ENCODE data around the gene PSMG1.

Gene PSMG1

DNA sequence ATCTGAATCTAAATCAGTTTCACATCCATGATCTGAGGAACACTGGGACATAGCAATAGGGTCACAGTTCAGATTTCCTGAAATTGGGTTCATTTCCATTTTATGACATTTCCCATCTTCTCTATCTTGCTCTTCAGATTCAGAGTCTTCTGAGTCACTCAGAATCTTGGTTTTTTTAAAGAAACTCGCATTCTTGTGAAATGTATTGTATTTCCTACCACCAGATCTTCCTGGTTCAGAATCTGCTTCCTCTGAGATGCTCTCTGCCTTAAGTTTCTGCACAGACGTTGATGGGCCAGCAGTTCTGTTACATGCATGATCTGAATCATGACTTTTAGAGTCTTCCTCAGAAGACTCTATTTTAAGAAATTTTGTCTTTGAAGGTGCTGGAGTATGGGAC lies 15.5 kb upstream of the PSMG1 start:
- no peak overlapping the region for H3K4me3 Mint-ChIP-seq
- peaks cover 22% of the 10 kb centered on the region for H3K4me1 Mint-ChIP-seq (ENCODE audit: low read depth)
- no peaks in the 10 kb centered on the region for H3K27me3 Mint-ChIP-seq (ENCODE audit: low read depth)
- no peaks in the 10 kb centered on the region for H3K9me3 Mint-ChIP-seq
- H3K27ac Mint-ChIP-seq, result no peak overlapping the region
- peaks cover 51% of the 10 kb centered on the region for H3K36me3 Mint-ChIP-seq (ENCODE audit: low read depth)

DNA sequence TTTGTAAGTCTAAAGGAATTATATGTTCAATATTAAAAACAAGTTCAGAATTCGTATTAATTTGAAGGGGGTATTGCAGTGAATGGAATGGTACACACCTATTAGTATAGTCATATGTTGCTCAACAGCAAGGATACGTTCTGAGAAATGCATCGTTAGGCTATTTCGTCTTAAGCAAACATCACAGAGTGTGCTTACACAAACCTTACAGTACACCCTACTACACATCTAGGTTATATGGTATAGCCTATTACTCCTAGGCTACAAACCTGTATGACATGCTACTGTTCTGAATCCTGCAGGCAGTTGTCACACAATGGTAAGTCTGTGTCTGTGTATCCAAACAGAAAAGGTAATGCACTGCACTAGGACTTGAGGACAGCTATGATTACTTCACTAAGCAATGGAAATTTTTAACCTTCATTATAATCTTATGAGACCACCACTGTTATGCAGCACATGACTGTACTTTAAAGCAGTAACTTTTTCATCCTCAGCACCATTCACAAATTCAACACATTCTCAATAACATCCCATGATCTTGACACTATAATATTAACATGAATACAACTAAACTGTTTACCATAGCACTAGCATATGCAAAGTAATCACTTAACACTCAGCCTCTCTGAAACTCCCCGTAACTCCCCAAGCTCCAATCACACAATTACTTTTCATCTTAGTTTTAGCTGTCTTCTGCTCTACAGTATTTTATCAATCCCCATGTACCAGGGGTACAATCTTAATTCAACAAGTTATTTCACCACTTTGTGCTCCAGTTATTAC lies 14.4 kb upstream of the PSMG1 start:
- Mint-ChIP-seq H3K9me3 (no peaks in the 10 kb centered on the region), H3K27ac (no peak overlapping the region), H3K4me1 (ENCODE audit: low read depth) (peaks cover 22% of the 10 kb centered on the region), H3K27me3 (ENCODE audit: low read depth) (no peaks in the 10 kb centered on the region), H3K4me3 (no peak overlapping the region), H3K36me3 (ENCODE audit: low read depth) (peaks cover 49% of the 10 kb centered on the region)

DNA sequence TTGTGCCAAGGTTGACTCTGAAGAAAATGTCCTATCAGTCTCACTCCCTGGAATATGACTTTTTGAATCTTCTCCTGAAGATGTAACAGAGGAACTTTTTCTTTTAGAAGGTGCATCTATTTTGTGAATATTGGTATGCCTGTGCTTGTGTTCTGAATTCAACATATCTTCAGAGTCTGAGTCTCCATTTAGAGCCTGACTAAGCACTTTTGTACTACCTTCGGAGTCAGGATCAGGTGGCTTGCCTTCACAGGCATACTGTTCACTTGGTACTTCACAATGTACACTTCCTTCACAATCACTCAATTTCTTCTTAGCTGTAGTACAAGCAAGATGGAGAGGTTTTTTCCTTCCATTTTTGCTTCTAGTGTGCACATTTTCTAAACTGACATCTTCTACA lies 13.6 kb upstream of the PSMG1 start:
- H3K27ac Mint-ChIP-seq, result peak overlapping the region; percentile 63

DNA sequence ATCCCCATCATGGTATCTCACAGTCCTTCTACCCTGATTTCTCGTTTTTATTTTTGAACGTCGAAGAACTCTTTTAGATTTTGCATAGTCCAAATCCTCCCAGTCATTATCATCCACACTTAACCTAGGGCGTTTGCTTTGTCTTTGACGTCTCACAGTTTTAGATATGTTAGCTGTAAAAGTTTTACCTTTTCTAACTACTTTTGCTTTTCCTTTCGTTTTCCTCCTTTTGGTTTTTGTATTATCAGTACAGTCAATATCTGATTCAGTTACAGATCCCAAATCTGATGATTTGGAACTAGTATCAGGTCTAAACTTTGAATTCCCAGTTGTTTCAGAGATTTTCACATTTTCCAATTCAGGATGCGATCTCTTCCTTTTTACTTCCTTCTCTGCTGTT lies 13.1 kb upstream of the PSMG1 start:
- Mint-ChIP-seq H3K9me3 (no peaks in the 10 kb centered on the region), H3K27ac (peak overlapping the region; percentile 63), H3K27me3 (ENCODE audit: low read depth) (no peaks in the 10 kb centered on the region), H3K4me3 (peak overlapping the region; percentile 53), H3K4me1 (ENCODE audit: low read depth) (peaks cover 22% of the 10 kb centered on the region), H3K36me3 (ENCODE audit: low read depth) (peaks cover 48% of the 10 kb centered on the region)

More for the DNA sequence above, 13.6 kb upstream of the PSMG1 start:
- no peaks in the 10 kb centered on the region for H3K27me3 Mint-ChIP-seq (ENCODE audit: low read depth)
- H3K4me3 Mint-ChIP-seq, result peak overlapping the region; percentile 53
- H3K9me3 Mint-ChIP-seq, result no peaks in the 10 kb centered on the region
- H3K36me3 Mint-ChIP-seq (ENCODE audit: low read depth), result peaks cover 50% of the 10 kb centered on the region
- peaks cover 22% of the 10 kb centered on the region for H3K4me1 Mint-ChIP-seq (ENCODE audit: low read depth)

DNA sequence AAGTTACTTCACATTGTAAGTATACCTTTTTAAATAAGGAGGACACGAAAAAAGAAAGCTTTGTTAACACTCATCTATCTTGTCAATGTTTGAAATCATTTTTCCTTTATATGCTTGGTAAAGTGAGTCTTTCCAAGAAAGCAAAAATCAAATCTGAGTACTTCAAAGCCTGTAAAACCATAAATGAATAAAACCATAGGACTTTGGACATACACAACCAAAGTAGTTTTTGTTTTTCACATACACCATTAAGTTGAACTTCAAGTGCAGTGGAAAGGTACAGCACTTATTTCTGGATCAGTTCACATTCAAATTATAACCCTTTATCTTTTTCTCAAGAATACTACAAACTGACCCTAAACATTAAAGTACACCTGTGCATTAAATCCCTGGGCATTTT lies 10.1 kb upstream of the PSMG1 start:
- Mint-ChIP-seq H3K27ac (no peak overlapping the region), H3K4me3 (no peak overlapping the region), H3K36me3 (ENCODE audit: low read depth) (peaks cover 40% of the 10 kb centered on the region), H3K4me1 (ENCODE audit: low read depth) (peaks cover 29% of the 10 kb centered on the region), H3K27me3 (ENCODE audit: low read depth) (no peaks in the 10 kb centered on the region), H3K9me3 (no peaks in the 10 kb centered on the region)

DNA sequence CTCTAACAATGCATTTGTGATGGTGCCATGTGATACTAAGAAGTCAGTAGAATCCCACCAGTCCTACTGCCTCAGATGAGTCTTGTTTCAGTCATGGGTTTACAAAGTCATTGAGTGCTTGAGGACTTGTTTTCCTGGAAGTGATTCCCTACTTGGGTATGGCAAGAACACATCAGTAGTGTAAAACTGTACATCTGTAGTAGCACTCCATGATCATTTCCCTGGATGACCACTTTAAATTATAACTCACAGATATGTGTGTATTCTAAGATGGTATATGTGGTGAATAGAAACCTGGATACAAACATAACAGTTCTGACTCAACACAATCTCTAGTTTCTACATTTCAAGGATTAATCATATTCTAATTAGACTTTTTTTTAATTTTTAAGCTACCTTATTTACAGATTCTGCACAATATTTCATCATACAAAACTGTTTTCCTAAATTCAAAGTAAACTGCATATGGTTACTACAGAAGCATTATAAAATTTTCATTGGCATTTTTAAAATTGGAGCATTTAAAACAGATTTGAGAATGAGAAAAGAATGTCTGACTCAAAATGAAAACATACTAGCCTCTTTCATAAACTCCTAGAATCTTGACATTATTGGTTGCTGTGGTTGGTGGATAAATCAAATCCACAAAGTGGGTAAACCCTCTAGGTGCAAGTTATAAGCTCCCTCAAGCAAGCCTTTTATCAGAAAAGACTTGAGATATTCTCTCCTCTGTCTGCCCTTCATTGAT lies 6.8 kb upstream of the PSMG1 start:
- no peaks in the 10 kb centered on the region for H3K27me3 Mint-ChIP-seq (ENCODE audit: low read depth)
- no peak overlapping the region for H3K27ac Mint-ChIP-seq
- peaks cover 19% of the 10 kb centered on the region for H3K36me3 Mint-ChIP-seq (ENCODE audit: low read depth)
- H3K9me3 Mint-ChIP-seq, result no peaks in the 10 kb centered on the region
- H3K4me1 Mint-ChIP-seq (ENCODE audit: low read depth), result peaks cover 10% of the 10 kb centered on the region
- H3K4me3 Mint-ChIP-seq, result no peak overlapping the region

DNA sequence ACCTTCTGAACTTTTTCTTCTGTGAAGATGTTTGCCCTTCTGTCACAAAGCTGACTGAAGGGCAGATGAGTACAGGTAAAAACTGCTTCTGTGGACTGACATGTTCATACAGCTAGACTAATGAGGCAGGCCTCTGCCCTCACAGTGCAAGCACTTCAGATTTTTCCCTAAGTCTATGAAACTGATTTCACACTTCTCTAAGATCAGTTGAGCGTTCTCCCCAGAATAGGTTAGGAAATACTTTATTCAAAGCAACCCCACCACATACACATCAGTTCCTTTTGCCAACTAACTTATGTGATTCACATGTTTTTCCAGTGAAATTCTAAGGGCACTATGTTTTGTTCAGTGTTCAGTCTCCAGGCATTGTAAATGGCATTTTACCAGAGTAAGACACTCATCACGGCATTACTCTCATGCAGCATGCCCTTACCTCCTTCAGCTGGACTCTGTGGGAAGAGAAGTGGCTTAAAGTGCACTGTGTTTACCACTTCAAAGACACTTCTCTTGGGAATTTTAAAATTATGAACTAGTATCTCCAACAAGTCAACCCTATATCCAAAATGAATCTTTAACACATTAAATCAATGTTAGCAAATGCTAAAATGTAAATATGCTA lies 5.4 kb upstream of the PSMG1 start:
- peaks cover 18% of the 10 kb centered on the region for H3K4me1 Mint-ChIP-seq (ENCODE audit: low read depth)
- no peaks in the 10 kb centered on the region for H3K27me3 Mint-ChIP-seq (ENCODE audit: low read depth)

DNA sequence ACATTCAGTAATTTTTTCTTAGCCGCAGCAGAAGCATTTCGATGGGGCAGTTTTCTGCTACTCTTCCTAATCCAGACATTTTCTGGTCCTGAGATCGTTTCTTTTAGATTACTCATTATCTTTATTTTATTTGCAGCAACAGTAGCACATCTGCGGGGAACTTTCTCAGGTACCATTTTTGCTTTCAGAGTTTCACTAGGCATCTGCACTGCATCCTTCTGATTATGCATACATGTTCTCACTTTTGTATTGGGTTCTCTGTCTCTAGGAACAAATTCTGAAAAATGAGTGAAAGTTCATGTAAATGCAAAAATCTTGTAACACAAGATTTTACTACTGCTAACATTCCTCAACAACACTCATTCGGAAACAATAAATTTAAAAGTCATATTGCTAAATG lies 3.9 kb upstream of the PSMG1 start:
- Mint-ChIP-seq H3K9me3 (no peaks in the 10 kb centered on the region), H3K27me3 (ENCODE audit: low read depth) (no peaks in the 10 kb centered on the region), H3K4me1 (ENCODE audit: low read depth) (peaks cover 23% of the 10 kb centered on the region), H3K36me3 (ENCODE audit: low read depth) (peaks cover 13% of the 10 kb centered on the region), H3K27ac (no peak overlapping the region), H3K4me3 (no peak overlapping the region)

More for the DNA sequence above, 5.4 kb upstream of the PSMG1 start:
- Mint-ChIP-seq H3K36me3 (ENCODE audit: low read depth) (peaks cover 12% of the 10 kb centered on the region), H3K4me3 (no peak overlapping the region), H3K27ac (no peak overlapping the region), H3K9me3 (no peaks in the 10 kb centered on the region)

DNA sequence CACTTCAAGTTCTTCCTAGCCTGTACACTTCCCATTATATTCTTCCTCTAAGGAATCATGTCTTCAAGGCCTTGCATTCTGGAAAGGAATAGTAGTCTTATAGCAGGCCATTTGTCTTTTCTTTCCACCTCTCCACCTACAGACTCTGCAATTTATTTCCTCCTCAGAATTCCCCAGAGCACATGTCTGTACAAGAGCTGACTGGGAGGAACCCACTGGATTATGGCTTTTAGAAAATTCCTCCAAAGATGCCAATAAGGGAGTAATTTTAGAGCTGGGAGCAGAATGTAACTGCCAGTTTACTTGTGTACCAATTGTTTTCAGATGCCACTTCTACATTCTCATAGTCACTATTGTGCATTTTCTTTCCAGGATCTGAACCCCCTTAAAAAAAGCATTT lies 3.4 kb upstream of the PSMG1 start:
- Mint-ChIP-seq H3K27me3 (ENCODE audit: low read depth) (no peaks in the 10 kb centered on the region), H3K4me3 (no peak overlapping the region), H3K27ac (no peak overlapping the region), H3K4me1 (ENCODE audit: low read depth) (peaks cover 28% of the 10 kb centered on the region), H3K36me3 (ENCODE audit: low read depth) (peaks cover 10% of the 10 kb centered on the region), H3K9me3 (no peaks in the 10 kb centered on the region)

DNA sequence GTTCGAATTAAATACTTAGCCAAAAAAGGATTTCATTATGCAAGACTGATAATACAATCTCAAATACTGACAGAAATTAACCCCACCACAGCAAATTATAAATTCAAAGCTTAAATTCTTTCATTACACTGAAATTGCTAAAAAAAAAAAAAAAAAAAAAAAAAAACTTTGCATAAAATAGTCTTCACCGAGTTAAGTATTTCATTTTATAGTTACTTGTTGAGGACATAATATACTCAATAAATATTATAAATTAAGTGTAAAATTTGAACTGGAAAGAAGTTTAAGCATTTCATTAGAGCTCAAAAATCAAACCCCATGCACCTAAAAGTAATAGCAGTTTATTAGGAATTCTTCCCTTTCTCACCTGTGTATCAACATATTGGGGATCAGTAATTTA lies 1.9 kb upstream of the PSMG1 start:
- H3K4me1 Mint-ChIP-seq (ENCODE audit: low read depth), result peaks cover 35% of the 10 kb centered on the region
- H3K27me3 Mint-ChIP-seq (ENCODE audit: low read depth), result no peaks in the 10 kb centered on the region
- H3K36me3 Mint-ChIP-seq (ENCODE audit: low read depth), result peaks cover 11% of the 10 kb centered on the region
- H3K27ac Mint-ChIP-seq, result no peak overlapping the region
- H3K4me3 Mint-ChIP-seq, result peak overlapping the region; percentile 72
- H3K9me3 Mint-ChIP-seq, result no peaks in the 10 kb centered on the region

DNA sequence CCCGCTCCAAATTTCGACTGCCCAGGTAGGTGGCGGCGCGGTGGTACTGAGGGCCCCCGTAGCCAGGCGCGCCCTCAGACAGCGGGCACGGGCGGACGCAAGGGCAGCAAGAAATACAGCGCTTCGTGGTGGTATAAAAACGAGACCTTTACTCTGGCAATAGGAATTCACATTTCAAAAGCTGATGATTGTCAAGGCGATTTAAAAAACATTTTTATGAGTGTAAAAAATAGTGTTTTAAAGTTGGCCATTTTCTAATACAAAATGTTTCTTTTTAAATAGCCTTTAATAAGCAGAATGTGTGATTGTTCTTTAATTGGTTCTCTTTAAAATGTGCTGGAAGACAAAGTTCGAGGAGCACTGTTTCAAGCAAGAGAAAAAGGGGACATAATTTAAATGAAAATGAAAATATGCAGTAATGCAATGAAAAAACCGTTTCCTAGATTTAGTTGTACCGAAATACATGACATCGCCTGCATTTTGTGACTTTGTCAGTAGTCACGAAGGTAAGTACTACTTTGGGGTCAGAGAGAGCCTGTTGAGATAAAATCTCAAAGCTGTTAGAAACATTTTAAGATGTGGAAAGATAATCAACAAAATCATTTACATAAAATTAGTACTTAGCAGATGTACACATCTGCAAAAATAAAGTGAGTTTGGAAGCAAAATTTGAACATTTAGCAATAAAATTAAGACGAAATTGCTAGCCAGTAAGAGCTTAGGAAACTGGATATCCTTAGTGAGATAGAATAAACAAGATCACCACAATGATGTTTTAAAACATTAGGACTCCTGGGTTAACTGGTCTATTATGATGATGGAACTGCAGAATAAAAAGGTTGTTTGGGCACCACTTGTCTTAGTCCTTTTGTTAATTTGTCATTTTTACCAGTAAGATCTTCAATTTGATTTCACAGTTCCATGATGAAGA lies 1.1 kb upstream of the PSMG1 start:
- peaks cover 40% of the 10 kb centered on the region for H3K4me1 Mint-ChIP-seq (ENCODE audit: low read depth)

DNA sequence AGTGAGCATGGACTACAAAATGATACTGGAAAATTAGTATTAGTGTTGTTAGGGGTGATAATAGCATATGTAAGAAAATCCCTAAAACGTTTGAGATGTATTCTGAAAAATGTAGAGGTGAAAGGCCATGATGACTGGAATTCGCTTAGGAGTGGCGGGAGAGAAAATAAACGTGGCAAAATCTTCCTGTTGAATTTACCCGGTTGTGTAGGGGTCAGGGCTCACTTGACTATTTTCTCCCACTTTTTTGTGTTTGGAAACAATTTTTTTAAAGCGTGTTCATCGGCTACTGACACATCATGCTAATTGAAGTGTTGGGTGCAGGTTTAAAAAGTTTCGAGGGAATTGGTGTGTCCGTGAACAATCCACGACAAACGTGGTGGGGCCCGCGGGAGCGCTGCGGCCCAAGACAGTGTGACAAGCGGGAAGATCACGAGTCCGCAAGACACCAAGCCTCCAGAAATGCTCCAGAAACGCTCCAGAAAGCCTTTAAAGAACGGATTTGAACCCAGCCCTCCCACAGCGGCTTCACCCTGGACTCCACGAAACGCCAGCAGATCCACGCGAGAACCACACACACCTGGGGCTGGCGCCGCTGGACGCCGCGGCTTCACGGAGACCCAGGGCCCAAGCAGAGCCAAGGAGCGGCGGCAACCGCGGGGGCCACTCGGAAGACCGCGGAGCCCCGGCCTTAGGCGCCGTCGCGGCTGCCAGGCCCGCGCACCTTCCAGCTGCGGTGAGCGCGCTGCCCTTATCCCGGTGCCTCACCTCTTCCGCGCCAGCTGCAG lies 573 bp downstream of the PSMG1 start:
- H3K9me3 Mint-ChIP-seq, result no peaks in the 10 kb centered on the region
- H3K36me3 Mint-ChIP-seq (ENCODE audit: low read depth), result peaks cover 25% of the 10 kb centered on the region
- H3K27me3 Mint-ChIP-seq (ENCODE audit: low read depth), result no peaks in the 10 kb centered on the region
- peaks cover 43% of the 10 kb centered on the region for H3K4me1 Mint-ChIP-seq (ENCODE audit: low read depth)
- peak overlapping the region; percentile 98 for H3K4me3 Mint-ChIP-seq
- H3K27ac Mint-ChIP-seq, result peak overlapping the region; percentile 97

More for the DNA sequence above, 1.1 kb upstream of the PSMG1 start:
- H3K9me3 Mint-ChIP-seq, result no peaks in the 10 kb centered on the region
- H3K36me3 Mint-ChIP-seq (ENCODE audit: low read depth), result peaks cover 15% of the 10 kb centered on the region
- no peaks in the 10 kb centered on the region for H3K27me3 Mint-ChIP-seq (ENCODE audit: low read depth)
- peak overlapping the region; percentile 97 for H3K27ac Mint-ChIP-seq
- peak overlapping the region; percentile 98 for H3K4me3 Mint-ChIP-seq

DNA sequence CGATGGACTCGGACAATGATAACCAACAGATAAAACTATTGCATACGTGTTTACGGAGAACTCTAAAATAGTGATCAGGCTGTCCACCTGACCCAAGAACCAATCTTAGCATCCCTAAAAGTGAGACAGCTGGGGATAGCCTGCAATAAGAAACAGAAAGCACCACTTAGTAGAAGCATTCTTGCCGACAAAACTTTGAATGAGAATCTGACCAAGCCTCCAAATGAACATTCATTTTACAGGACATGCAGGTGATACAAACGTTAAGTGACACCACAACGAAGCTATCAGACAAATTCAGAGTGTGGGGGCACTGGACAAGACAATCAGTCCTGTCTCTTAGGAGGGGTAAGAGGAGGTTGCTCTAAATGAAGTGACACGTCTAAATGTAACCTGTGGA lies 1.2 kb downstream of the PSMG1 start:
- peaks cover 43% of the 10 kb centered on the region for H3K4me1 Mint-ChIP-seq (ENCODE audit: low read depth)
- peaks cover 25% of the 10 kb centered on the region for H3K36me3 Mint-ChIP-seq (ENCODE audit: low read depth)
- H3K27ac Mint-ChIP-seq, result peak overlapping the region; percentile 95
- H3K9me3 Mint-ChIP-seq, result no peaks in the 10 kb centered on the region
- no peaks in the 10 kb centered on the region for H3K27me3 Mint-ChIP-seq (ENCODE audit: low read depth)
- peak overlapping the region; percentile 98 for H3K4me3 Mint-ChIP-seq

Measured in T-helper 1 cell treated with Interleukin-12 subunit alpha and Interleukin-12 subunit beta and Interleukin-4 antibody, amounts not matched to agents 30 μg/mL and 1 μg/mL, for 36 hours (primary cell).